K562 (cell line): ENCODE measurements around the gene PRDX1. TPM values are rescaled to one million over a fixed set of nuclear protein-coding genes. Genes with fewer than 3 reads are reported as not detected.
A peak's percentile ranks its signal among the peaks of the same experiment; 100 is the strongest.

Source experiments
- CBX5 ChIP-seq: IDR thresholded peaks from 2 replicates; pipeline ENCODE4 v1.6.1; 2014; ENCODE audit warnings: low read depth, borderline replicate concordance
- CREB3L1 ChIP-seq: fragments of 450-650 bp; IDR thresholded peaks from 2 replicates; pipeline ENCODE4 v1.6.1; 2014; ENCODE audit warnings: low read depth, mild to moderate bottlenecking, moderate library complexity, borderline replicate concordance
- CTCF ChIP-seq, 3 experiments: IDR thresholded peaks in 2 of 3; conservative IDR thresholded peaks in 1 of 3; 2 replicates each; pipeline ENCODE4 v1.5.1; 2011 to 2012; ENCODE audit warnings: low read length in 3 of 3, mild to moderate bottlenecking in 3 of 3, control low read depth in 2 of 3, improper control_type of control experiment in 1 of 3, inconsistent platforms in 1 of 3, low read depth in 1 of 3, mixed read lengths in 1 of 3, moderate library complexity in 1 of 3; ENCODE audit not compliant: insufficient read depth in 2 of 3
- DIDO1 ChIP-seq: fragments of 450-650 bp; IDR thresholded peaks from 2 replicates; pipeline ENCODE4 v1.6.1; 2016; ENCODE audit warnings: low read depth, missing biosample characterization, missing genetic modification characterization
- E4F1 ChIP-seq: fragments of 250-450 bp; sonication (Bioruptor Pico); IDR thresholded peaks from 2 replicates; pipeline ENCODE4 v1.5.0; 2021; ENCODE audit warnings: mild to moderate bottlenecking, borderline replicate concordance
- FOS ChIP-seq: IDR thresholded peaks from 3 replicates; pipeline ENCODE4 v1.6.1; 2011; ENCODE audit not compliant: insufficient read length; ENCODE audit errors: extremely low read depth
- HES1 ChIP-seq: fragments of 450-650 bp; IDR thresholded peaks from 2 replicates; pipeline ENCODE4 v1.6.1; 2016; ENCODE audit warnings: low read depth, mild to moderate bottlenecking, moderate library complexity
- KDM1A ChIP-seq, 2 experiments: fragments of 450-650 bp; IDR thresholded peaks; 2 replicates each; pipeline ENCODE4 v1.6.1; 2016; ENCODE audit warnings: mild to moderate bottlenecking in 2 of 2
- MBD1 ChIP-seq: fragments of 250-450 bp; sonication (Bioruptor Pico); IDR thresholded peaks from 2 replicates; pipeline ENCODE4 v1.8.0; 2022; ENCODE audit warnings: inconsistent platforms
- MEIS2 ChIP-seq: fragments of 450-650 bp; IDR thresholded peaks from 2 replicates; pipeline ENCODE4 v1.6.1; 2014; ENCODE audit warnings: mild to moderate bottlenecking; ENCODE audit not compliant: partially characterized antibody
- RFX5 ChIP-seq: IDR thresholded peaks from 2 replicates; pipeline ENCODE4 v1.6.1; 2011; ENCODE audit warnings: low read depth, mild to moderate bottlenecking, improper control_type of control experiment, low read length
- SMARCB1 ChIP-seq: IDR thresholded peaks from 2 replicates; pipeline ENCODE4 v1.6.1; 2011; ENCODE audit warnings: improper control_type of control experiment, low read depth; ENCODE audit not compliant: insufficient read length
- TCFL5 ChIP-seq: fragments of 250-450 bp; sonication (Bioruptor Pico); conservative IDR thresholded peaks from 2 replicates; pipeline ENCODE4 v1.6.1; 2021; ENCODE audit warnings: mild to moderate bottlenecking, moderate library complexity, matching md5 sums
- USF1 ChIP-seq: sonication (generic); formaldehyde crosslinking; IDR thresholded peaks from 2 replicates; pipeline ENCODE4 v1.9.0; 2022; ENCODE audit warnings: mild to moderate bottlenecking, missing genetic modification reagents
- YBX1 ChIP-seq: fragments of 450-650 bp; IDR thresholded peaks from 2 replicates; pipeline ENCODE4 v1.7.1; 2016; ENCODE audit warnings: mild to moderate bottlenecking
- ZC3H11A ChIP-seq: IDR thresholded peaks from 2 replicates; pipeline ENCODE4 v1.6.1; 2012; ENCODE audit warnings: low read depth, low read length, improper control_type of control experiment
- ZNF3 ChIP-seq: fragments of 250-450 bp; sonication (Bioruptor Pico); IDR thresholded peaks from 2 replicates; pipeline ENCODE4 v1.5.0; 2021; ENCODE audit warnings: mild to moderate bottlenecking, moderate library complexity
- ZNF507 ChIP-seq: conservative IDR thresholded peaks from 2 replicates; pipeline ENCODE4 v1.6.1; 2017; ENCODE audit warnings: missing genetic modification characterization, missing compliant biosample characterization
- ZNF561 ChIP-seq: fragments of 450-650 bp; formaldehyde crosslinking; conservative IDR thresholded peaks from 2 replicates; pipeline ENCODE4 v1.4.0; 2020; ENCODE audit warnings: mild to moderate bottlenecking, moderate library complexity
- ZZZ3 ChIP-seq: fragments of 450-650 bp; IDR thresholded peaks from 2 replicates; pipeline ENCODE4 v1.6.1; 2016; ENCODE audit warnings: antibody characterized with exemption, mild to moderate bottlenecking, moderate library complexity
- polyA plus RNA-seq, 8 experiments: library from polyadenylated mRNA; depleted of rRNA in 4 of 8; stranded (reverse) in 5 of 8; unstranded in 3 of 8; fragments of >200 nt; fragmentation: Nextera tagmentation in 2 of 8; fragmentation: Illumina TruSeq in 1 of 8; extraction: Ambion mirVana in 2 of 8; extraction: Trizol in 1 of 8; gene quantifications; 2 replicates each; pipeline versions ENCODE4 v1.2.1 to v1.2.3, GENCODE V29; 2011 to 2014; ENCODE audit warnings: inconsistent platforms in 1 of 8, missing spikeins in 1 of 8
- total RNA-seq, 7 experiments: library from RNA; depleted of rRNA in 6 of 7; stranded (reverse); fragments of >200 nt in 6 of 7; fragmentation: Illumina TruSeq in 2 of 7; extraction: Trizol in 2 of 7; gene quantifications; 2 replicates each; pipeline versions ENCODE4 v1.2.1 to v1.2.3, GENCODE V29; 2011 to 2021; ENCODE audit warnings: low replicate concordance in 1 of 7

The PRDX1 gene
- total and polyA plus RNA-seq, 9 of the 15 experiments (the other 6 are each of a cell fraction or from before 2014, with no cell fraction given): 748 to 2,388 (median 1,045) TPM

GRCh38 chr1:45512641-45513054 is 9.0 kb downstream of the PRDX1 start (continued):
- TF ChIP-seq MBD1 (no peak), ZZZ3 (peak; percentile 64; the same call in 1 of the 2 replicates), MEIS2 (peak; percentile 84), USF1 (peak; percentile 79), HES1 (no peak), TCFL5 (CRISPR knock-in tag) (0 out of 2 replicates have a peak, but pooled peaks have one; percentile 43), KDM1A (IDR thresholded peaks at IDR 0.05) (peak in 1 of 2 experiments; percentile 26; a peak in 1 of 4 replicates), SMARCB1 (no peak), CTCF (IDR thresholded peaks at IDR 0.05 in 2 of 3, conservative IDR thresholded peaks at IDR 0.05 in 1 of 3; ENCODE audit: insufficient read depth in 2 of 3, low read depth in 1 of 3, low read length in 3 of 3) (peak; percentile 84 to 89 (median 86)), ZNF507 (no peak), FOS (no peak), RFX5 (no peak), CBX5 (no peak), E4F1 (no peak), CREB3L1 (no peak), YBX1 (no peak), ZNF561 (CRISPR knock-in tag) (no peak), DIDO1 (tag) (no peak), ZNF3 (CRISPR knock-in tag) (no peak), ZC3H11A (no peak)
